Fibroblast of skin of scalp (primary cell): ENCODE results near the gene C2CD4B.

Experiments
- DNase-seq: peaks from one replicate; pipeline ENCODE4 v3.0.0-alpha.2; 2013

Gene C2CD4B

DNA sequence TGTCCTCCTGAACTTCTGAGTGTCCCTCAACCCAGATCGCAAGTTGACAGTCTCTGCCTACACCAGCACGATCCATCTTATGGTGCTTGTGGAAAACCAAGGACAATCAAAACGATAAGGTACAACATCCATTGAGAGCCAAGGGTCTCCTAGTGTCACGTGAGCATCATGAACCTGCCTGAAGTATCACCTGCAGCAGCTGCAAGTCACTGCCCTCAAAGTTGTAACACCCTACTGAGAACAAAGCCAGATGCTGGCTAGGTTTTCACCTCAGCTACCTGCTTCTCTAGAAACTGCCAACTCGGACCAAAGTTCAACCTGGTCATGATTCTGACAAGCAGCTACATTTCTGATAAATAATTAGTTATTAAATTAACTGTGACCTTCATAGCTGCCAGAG lies 17.5 kb downstream of the C2CD4B start:
- DNase-seq = no peak

DNA sequence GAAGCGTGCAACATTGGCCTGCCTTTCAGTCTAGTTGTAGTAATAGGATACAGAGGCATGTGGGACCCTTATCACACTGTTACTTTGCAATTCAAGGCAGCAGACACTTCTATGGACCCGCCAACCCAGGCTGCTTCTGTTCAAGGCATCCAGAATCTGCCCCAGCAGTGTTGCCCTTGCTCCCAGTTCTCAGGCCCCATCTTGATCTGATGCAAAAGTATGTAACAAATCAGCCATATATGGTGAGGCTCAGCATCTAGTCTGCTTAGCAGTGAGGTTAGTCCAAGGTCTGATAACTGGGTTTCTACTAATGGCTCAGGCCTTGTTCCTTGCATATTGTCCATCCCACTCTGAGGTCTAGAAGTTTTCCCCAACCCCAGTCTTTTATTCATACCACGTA lies 17.9 kb downstream of the C2CD4B start:
- no peak for DNase-seq

- no peak for DNase-seq
Observed at GRCh38 chr15:62145015-62145735, 19.9 kb downstream of the C2CD4B start.

DNA sequence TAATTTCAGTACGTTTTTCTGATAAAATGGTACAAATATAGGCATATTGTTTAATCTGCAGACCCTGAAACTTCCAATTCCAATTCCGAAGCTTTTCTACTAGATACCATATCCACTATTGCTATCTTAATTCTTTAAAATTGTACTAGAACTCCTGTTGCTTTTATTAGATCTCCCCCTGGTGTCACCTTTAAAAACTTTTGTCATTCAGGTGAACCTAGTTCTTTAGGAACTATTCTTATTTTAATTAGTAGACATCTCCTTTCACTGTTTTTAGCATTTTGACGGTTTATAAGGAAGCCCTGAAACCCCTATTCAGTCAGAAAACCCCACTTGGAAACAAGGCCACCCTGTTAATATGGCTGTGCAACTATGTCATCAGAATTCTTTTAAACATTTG lies 22.3 kb downstream of the C2CD4B start:
- DNase-seq = no peak

- DNase-seq = no peak
Observed at GRCh38 chr15:62141643-62142588, 23.2 kb downstream of the C2CD4B start.

DNA sequence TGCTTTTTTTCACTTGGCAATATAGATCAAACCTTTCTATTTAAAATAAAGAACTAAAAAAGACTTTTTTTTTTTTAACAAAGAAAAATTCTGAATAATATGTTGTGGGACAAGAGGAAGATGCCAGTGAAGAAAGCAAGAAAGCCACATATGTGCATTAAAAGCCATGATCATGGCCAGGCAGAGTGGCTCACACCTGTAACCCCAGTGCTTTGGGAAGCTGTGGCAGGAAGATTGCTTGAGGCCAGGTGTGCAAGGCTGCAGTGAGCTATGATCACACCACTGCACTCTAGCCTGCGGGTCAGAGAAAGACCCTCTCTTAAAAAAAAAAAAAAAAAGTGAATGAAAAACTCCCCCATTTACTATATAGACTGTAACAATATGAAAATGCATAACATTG lies 23.9 kb downstream of the C2CD4B start:
- no peak for DNase-seq

- DNase-seq = no peak
Observed at GRCh38 chr15:62138124-62138523, 27.0 kb downstream of the C2CD4B start.

DNA sequence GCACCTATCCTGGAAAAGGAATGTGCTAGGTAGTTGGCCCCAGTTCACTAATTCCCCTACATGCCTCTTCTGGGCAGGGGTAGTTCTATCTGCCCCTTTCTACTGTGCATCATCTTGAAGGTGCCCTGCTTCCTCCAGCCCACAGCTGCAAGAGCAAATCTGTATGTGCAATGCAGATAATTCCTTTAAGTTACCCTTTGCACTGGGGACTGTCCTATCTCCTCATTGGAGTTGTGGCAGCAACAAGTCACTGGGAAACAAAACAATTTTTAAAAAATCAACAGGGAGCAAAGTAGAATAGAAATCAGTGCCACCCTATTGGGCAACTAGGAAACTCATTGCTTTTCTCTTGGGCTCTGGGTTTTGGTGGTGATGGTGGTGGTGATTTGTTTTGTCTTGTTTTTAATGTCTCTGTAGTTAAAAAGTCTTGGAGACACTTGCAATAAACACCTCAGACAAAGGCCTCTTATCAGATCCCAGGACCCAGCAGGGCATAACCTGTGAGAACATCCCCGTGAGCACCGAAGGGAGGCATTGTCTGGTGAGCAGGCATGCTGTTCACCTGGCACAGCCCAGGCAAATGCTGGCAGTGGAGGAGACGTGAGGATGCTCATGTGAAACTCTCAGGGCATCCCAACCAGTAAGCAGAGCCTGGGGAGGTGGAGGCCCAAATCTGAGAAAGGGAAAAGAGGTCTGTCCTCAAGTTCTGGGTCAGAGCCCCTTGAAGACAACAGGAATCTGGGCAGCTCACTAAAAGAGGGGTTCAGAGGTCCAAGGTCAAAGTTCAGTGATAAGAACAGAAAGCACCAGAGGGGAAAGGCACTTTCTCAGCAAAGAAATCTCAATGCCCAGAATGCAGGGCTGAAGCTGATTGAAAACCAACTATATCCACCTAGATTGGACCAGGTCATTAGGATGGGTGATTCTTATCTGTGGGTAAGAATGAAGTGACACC lies 27.9 kb downstream of the C2CD4B start:
- DNase-seq = no peak

DNA sequence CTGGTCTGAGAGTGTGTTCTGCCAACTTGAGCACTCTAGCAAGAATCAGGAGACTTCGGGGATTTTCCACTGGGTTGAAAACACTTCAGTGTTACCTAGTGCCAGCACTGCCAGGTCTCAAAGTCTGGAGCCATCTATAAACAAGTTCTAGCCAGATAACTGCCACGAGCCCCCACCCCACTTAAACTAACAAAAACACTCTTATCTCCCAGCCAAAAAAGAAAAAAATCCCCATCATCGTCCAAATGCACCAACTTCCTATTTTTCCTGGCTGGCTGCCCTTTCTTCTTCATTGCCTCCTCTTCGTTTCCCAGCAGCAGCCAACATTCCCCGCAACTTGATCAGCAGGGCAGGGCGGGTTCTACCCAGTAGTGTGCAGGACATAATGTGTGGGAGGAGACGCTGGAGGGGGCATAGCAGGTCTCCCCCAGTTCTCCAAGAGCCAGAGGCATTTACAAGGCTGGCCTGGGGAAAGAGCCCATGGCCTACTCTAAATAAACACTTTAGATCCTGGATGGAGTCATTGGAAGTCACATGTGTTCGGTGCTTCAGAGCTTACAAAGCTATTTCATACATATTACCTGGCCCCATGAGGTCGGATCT lies 29.5 kb downstream of the C2CD4B start:
- DNase-seq = peak; percentile 13

DNA sequence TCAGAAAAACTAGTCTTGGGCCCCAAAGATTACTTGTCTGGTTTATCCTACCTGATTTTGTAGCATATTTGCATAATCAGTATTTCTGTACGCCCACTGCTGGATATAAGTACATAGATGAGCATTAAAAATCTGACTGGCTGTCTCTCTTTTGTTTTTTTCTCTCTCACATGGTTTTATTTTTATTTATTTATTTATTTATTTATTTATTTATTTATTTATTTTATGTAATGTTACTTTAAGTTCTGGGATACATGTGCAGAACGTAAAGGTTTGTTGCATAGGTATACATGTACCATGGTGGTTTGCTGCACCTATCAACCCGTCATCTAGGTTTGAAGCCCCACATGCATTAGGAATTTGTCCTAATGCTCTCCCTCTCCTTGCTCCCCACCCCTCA lies 31.9 kb downstream of the C2CD4B start:
- DNase-seq = no peak

GRCh38 chr15:62128916-62129315 lies 36.2 kb downstream of the C2CD4B start:
- no peak for DNase-seq

DNA sequence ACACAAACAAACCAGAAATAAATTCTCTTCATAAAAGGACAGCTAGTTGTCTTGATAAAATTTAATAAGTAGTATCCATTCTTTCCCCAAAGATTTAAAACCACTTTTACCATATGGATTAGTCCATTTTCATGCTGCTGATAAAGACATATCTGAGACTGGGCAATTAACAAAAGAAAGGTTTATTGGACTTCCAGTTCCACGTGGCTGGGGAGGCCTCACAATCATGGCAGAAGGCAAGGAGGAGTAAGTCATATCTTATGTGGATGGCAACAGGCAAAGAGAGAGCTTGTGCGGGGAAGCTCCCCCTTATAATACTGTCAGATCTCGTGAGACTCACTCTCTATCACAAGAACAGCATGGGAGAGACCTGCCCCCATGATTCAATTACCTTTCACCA lies 38.7 kb downstream of the C2CD4B start:
- no peak for DNase-seq

DNA sequence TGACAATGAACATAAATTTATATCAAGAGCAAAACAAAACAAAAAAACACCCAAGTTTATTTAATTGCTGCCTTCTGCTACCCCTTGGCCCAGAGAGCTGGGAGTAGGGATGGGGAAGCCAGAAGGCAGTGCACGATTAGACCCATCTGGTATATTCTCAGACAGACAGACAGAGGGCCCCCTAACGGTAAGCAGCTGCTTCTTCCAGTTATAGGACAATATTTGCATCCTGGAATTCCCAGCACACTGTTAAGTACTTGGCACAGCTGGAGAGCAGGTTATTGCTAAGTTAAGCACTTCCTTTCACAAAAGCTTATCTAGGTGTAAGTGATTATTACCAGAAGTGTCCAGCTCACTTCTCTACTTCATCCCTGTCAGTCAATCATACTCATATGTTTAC lies 39.3 kb downstream of the C2CD4B start:
- peak; percentile 45 for DNase-seq

GRCh38 chr15:62124973-62125303 lies 40.1 kb downstream of the C2CD4B start:
- no peak for DNase-seq

- DNase-seq = no peak
Observed at GRCh38 chr15:62124176-62124972, 40.7 kb downstream of the C2CD4B start.

DNA sequence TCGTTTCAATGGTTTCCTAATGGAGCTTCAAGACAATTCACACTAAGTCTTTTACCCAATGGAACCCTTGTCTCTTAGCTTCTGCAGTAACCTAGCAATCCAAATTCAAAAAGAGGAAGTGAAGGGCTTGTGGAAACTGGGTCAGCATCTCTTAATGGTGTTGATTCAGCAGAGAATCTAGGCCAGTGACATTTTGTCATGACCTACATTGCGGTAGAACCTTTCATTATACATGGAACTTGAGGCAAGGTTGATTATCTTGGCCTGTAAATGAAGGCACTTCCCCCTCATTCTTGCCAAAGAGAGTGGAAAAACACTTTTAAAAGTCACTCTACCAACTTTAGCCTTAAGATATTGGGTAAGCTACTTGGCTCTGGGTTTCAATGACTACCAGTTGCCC lies 42.8 kb downstream of the C2CD4B start:
- DNase-seq = no peak

- no peak for DNase-seq
Observed at GRCh38 chr15:62121273-62122015, 43.6 kb downstream of the C2CD4B start.

DNA sequence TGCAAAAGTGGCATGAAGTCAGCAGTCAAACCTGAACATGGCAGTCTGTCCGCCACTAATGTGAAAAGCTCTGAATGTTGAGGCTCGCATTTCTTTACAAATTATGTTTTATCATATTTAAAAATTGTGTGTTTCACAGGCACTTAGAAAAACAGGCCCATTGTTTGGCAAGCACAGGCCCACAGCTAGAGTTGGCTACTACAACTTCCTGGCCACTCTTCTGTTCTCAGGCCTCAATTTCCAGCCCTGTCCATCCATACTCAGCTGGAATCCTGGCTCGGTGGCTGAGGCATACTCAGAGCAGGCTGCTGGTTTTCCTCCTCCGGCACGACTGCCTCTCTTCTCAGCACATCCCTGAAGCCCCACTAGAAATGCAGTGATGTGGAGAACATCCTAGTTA lies 44.3 kb downstream of the C2CD4B start:
- DNase-seq = no peak

- DNase-seq = no peak
Observed at GRCh38 chr15:62119874-62120273, 45.2 kb downstream of the C2CD4B start.

- DNase-seq = peak; percentile 95
Observed at GRCh38 chr15:62119227-62119864, 45.7 kb downstream of the C2CD4B start.
